Measurements from ENCODE around the gene RNU1-1.
"Not testable (repeated sequence)": the region's sequence is repeated elsewhere in the genome, so short reads cannot be mapped to it uniquely, and the experiment has no call there.

RNU1-1 gene

GRCh38 chr1:16493731-16494130 is 20.4 kb downstream of the RNU1-1 start:
- DNase-seq (ENCODE audit: low read depth in 2 of 2) = not testable (repeated sequence)

- not testable (repeated sequence) for DNase-seq (ENCODE audit: low read depth in 2 of 2)
These were observed 21.1 kb downstream of the RNU1-1 start for GRCh38 chr1:16492937-16493336.

- no peak for DNase-seq (ENCODE audit: low read depth in 2 of 2)
These were observed 22.9 kb downstream of the RNU1-1 start for GRCh38 chr1:16491056-16491675.

- DNase-seq (ENCODE audit: low read depth in 2 of 2) = not testable (repeated sequence)
These were observed 24.7 kb downstream of the RNU1-1 start for GRCh38 chr1:16489195-16489880.

GRCh38 chr1:16487011-16487410 is 27.1 kb downstream of the RNU1-1 start:
- not testable (repeated sequence) for DNase-seq (ENCODE audit: low read depth in 2 of 2)

- not testable (repeated sequence) for DNase-seq (ENCODE audit: low read depth in 2 of 2)
These were observed 27.8 kb downstream of the RNU1-1 start for GRCh38 chr1:16486316-16486715.

- DNase-seq (ENCODE audit: low read depth in 2 of 2) = no peak
These were observed 29.2 kb downstream of the RNU1-1 start for GRCh38 chr1:16484931-16485330.

GRCh38 chr1:16484501-16484835 is 29.6 kb downstream of the RNU1-1 start:
- no peak for DNase-seq (ENCODE audit: low read depth in 2 of 2)

- not testable (repeated sequence) for DNase-seq (ENCODE audit: low read depth in 2 of 2)
These were observed 30.2 kb downstream of the RNU1-1 start for GRCh38 chr1:16483639-16484500.

GRCh38 chr1:16483146-16483545 is 30.9 kb downstream of the RNU1-1 start:
- not testable (repeated sequence) for DNase-seq (ENCODE audit: low read depth in 2 of 2)

GRCh38 chr1:16478091-16478490 is 36.0 kb downstream of the RNU1-1 start:
- no peak for DNase-seq (ENCODE audit: low read depth in 2 of 2)

GRCh38 chr1:16475771-16476770 is 38.0 kb downstream of the RNU1-1 start:
- DNase-seq (ENCODE audit: low read depth in 2 of 2) = not testable (repeated sequence)

GRCh38 chr1:16474891-16475290 is 39.2 kb downstream of the RNU1-1 start:
- not testable (repeated sequence) for DNase-seq (ENCODE audit: low read depth in 2 of 2)

GRCh38 chr1:16474166-16474800 is 39.8 kb downstream of the RNU1-1 start:
- DNase-seq (ENCODE audit: low read depth in 2 of 2) = no peak

GRCh38 chr1:16468558-16468957 is 45.5 kb downstream of the RNU1-1 start:
- no peak for DNase-seq (ENCODE audit: low read depth in 2 of 2)

- no peak for DNase-seq (ENCODE audit: low read depth in 2 of 2)
These were observed 49.0 kb downstream of the RNU1-1 start for GRCh38 chr1:16464917-16465625.

All from fibroblast of skin of left biceps (primary cell).